Activated gamma-delta T cell treated with Interleukin-2 at 50 U/mL for 16 hours (primary cell): ENCODE results near the gene CCNL1.

Experiments used
- DNase-seq: peaks from one replicate; pipeline ENCODE4 v3.0.0-alpha.2; 2020

The CCNL1 gene

GRCh38 chr3:157101486-157101885 is 58.5 kb downstream of the CCNL1 start:
- DNase-seq = no peak

GRCh38 chr3:157100608-157101396 is 59.1 kb downstream of the CCNL1 start:
- DNase-seq = no peak

- DNase-seq = no peak
These were observed 59.9 kb downstream of the CCNL1 start for GRCh38 chr3:157100096-157100477.

GRCh38 chr3:157099326-157100095 is 60.4 kb downstream of the CCNL1 start:
- no peak for DNase-seq

- no peak for DNase-seq
These were observed 61.1 kb downstream of the CCNL1 start for GRCh38 chr3:157098823-157099185.

- no peak for DNase-seq
These were observed 61.7 kb downstream of the CCNL1 start for GRCh38 chr3:157098121-157098822.
